22Rv1 (cell line): Measurements from ENCODE around the gene ZNF516.

Source experiments
- CTCF ChIP-seq: fragments of 450-650 bp; IDR thresholded peaks from 2 replicates; pipeline ENCODE4 v1.5.1; 2017; ENCODE audit warnings: mild to moderate bottlenecking
- ZFX ChIP-seq: fragments of 450-650 bp; IDR thresholded peaks from 2 replicates; pipeline ENCODE4 v1.6.1; 2017; ENCODE audit warnings: antibody characterized with exemption, borderline replicate concordance

DNA sequence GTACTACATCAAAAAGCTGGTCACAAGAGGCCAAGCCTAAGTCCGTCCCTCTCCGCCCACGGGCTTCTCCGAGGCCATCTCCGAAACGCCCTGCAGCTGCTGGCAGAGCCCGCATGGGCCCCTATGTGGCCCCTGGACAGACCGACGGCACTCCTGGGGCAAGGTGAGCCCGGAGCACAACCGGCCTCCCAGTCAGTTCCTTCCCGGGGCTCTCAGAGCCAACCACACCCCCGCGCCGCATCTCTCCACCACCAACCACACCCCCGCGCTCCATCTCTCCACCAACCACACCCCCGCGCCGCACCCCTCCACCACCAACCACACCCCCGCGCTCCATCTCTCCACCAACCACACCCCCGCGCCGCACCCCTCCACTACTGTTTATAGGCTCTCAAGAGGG is 93.5 kb downstream of the ZNF516 start:
- TF ChIP-seq CTCF (no peak), ZFX (no peak)
